K562 (cell line): ENCODE data around the gene NCAPG2. TPM values are rescaled to one million over a fixed set of nuclear protein-coding genes. Genes with fewer than 3 reads are reported as not detected.
A peak's percentile ranks its signal among the peaks of the same experiment; 100 is the strongest.

Experiments
- ADNP ChIP-seq: fragments of 200-800 bp; sonication (Bioruptor generic); IDR thresholded peaks from 2 replicates; pipeline ENCODE4 v1.6.1; 2016; ENCODE audit warnings: missing genetic modification characterization, missing compliant biosample characterization
- CCNT2 ChIP-seq: IDR thresholded peaks from 2 replicates; pipeline ENCODE4 v1.6.1; 2011; ENCODE audit warnings: borderline replicate concordance, low read depth, mild to moderate bottlenecking, moderate library complexity, mixed read lengths, low read length; ENCODE audit not compliant: insufficient read length; ENCODE audit errors: extremely low read depth
- CREB1 ChIP-seq, 2 experiments: sonication (generic) in 1 of 2; formaldehyde crosslinking in 1 of 2; IDR thresholded peaks; 2 replicates each; pipeline versions ENCODE4 v1.6.1 to v1.8.0; 2012 to 2022; ENCODE audit warnings: inconsistent platforms in 1 of 2, mild to moderate bottlenecking in 1 of 2, missing genetic modification reagents in 1 of 2, moderate library complexity in 1 of 2
- CREM ChIP-seq: IDR thresholded peaks from 2 replicates; pipeline ENCODE4 v1.6.1; 2014; ENCODE audit warnings: antibody characterized with exemption, low read depth
- CTBP1 ChIP-seq: fragments of 450-650 bp; IDR thresholded peaks from 2 replicates; pipeline ENCODE4 v1.6.1; 2016; ENCODE audit warnings: borderline replicate concordance
- CXXC5 ChIP-seq: fragments of 250-450 bp; sonication (Bioruptor Pico); IDR thresholded peaks from 2 replicates; pipeline ENCODE4 v1.8.0; 2022; ENCODE audit warnings: inconsistent platforms, mild to moderate bottlenecking, moderate library complexity
- HNRNPUL1 ChIP-seq: fragments of 200-400 bp; formaldehyde crosslinking; IDR thresholded peaks from 2 replicates; pipeline ENCODE4 v1.6.1; 2017; ENCODE audit warnings: low read length
- PCBP1 ChIP-seq: fragments of 200-400 bp; formaldehyde crosslinking; IDR thresholded peaks from 2 replicates; pipeline ENCODE4 v1.6.1; 2018; ENCODE audit warnings: mild to moderate bottlenecking, low read depth, low read length; ENCODE audit not compliant: poor library complexity, severe bottlenecking
- PRMT5 ChIP-seq: sonication (generic); formaldehyde crosslinking; IDR thresholded peaks from 2 replicates; pipeline ENCODE4 v1.5.0; 2020; ENCODE audit warnings: missing genetic modification reagents
- RB1 ChIP-seq: fragments of 450-650 bp; IDR thresholded peaks from 2 replicates; pipeline ENCODE4 v1.6.1; 2017; ENCODE audit warnings: low read depth, mild to moderate bottlenecking
- REST ChIP-seq, 2 experiments: fragments of 450-650 bp; formaldehyde crosslinking in 1 of 2; IDR thresholded peaks; 2 replicates each; pipeline versions ENCODE4 v1.4.0 to v1.6.1; 2014 to 2020; ENCODE audit warnings: mild to moderate bottlenecking in 2 of 2, borderline replicate concordance in 1 of 2, low read depth in 1 of 2
- SIN3A ChIP-seq, 2 experiments: fragments of 150-350 bp in 1 of 2; IDR thresholded peaks; 2 replicates each; pipeline ENCODE4 v1.6.1; 2011 to 2016; ENCODE audit warnings: borderline replicate concordance in 2 of 2, low read depth in 2 of 2, low read length in 2 of 2, mild to moderate bottlenecking in 2 of 2, moderate library complexity in 2 of 2; ENCODE audit not compliant: control insufficient read depth in 1 of 2
- SMAD4 ChIP-seq: fragments of 250-450 bp; sonication (Bioruptor Pico); conservative IDR thresholded peaks from 2 replicates; pipeline ENCODE4 v1.8.0; 2021; ENCODE audit warnings: inconsistent platforms, mild to moderate bottlenecking, moderate library complexity
- SRF ChIP-seq, 2 experiments: fragments of 250-450, 450-650 bp in 1 of 2; sonication (Bioruptor Pico) in 1 of 2; sonication (generic) in 1 of 2; formaldehyde crosslinking; IDR thresholded peaks; 2 replicates each; pipeline versions ENCODE4 v1.5.0 to v1.5.1; 2020 to 2022; ENCODE audit warnings: mild to moderate bottlenecking in 1 of 2, missing genetic modification reagents in 1 of 2
- ZBTB5 ChIP-seq: fragments of 450-650 bp; IDR thresholded peaks from 2 replicates; pipeline ENCODE4 v1.6.1; 2017; ENCODE audit warnings: antibody characterized with exemption
- ZNF274 ChIP-seq: IDR thresholded peaks from 2 replicates; pipeline ENCODE4 v1.6.1; 2011; ENCODE audit warnings: low read depth, mild to moderate bottlenecking, low read length, moderate library complexity, borderline replicate concordance
- polyA plus RNA-seq, 8 experiments: library from polyadenylated mRNA; depleted of rRNA in 4 of 8; stranded (reverse) in 5 of 8; unstranded in 3 of 8; fragments of >200 nt; fragmentation: Nextera tagmentation in 2 of 8; fragmentation: Illumina TruSeq in 1 of 8; extraction: Ambion mirVana in 2 of 8; extraction: Trizol in 1 of 8; gene quantifications; 2 replicates each; pipeline versions ENCODE4 v1.2.1 to v1.2.3, GENCODE V29; 2011 to 2014; ENCODE audit warnings: inconsistent platforms in 1 of 8, missing spikeins in 1 of 8
- total RNA-seq, 7 experiments: library from RNA; depleted of rRNA in 6 of 7; stranded (reverse); fragments of >200 nt in 6 of 7; fragmentation: Illumina TruSeq in 2 of 7; extraction: Trizol in 2 of 7; gene quantifications; 2 replicates each; pipeline versions ENCODE4 v1.2.1 to v1.2.3, GENCODE V29; 2011 to 2021; ENCODE audit warnings: low replicate concordance in 1 of 7

Gene NCAPG2
- total and polyA plus RNA-seq, 9 of the 15 experiments (the other 6 are each of a cell fraction or from before 2014, with no cell fraction given): 21.5 to 127 (median 86.1) TPM

- TF ChIP-seq SMAD4 (peak; percentile 56; the same call in 1 of the 2 replicates), SIN3A (IDR thresholded peaks at IDR 0.05; ENCODE audit: borderline replicate concordance in 2 of 2, control insufficient read depth in 1 of 2, low read depth in 2 of 2, low read length in 2 of 2) (peak in 1 of 2 experiments; percentile 90; a peak in 1 of 4 replicates), CTBP1 (peak; percentile 14; the same call in 1 of the 2 replicates), PRMT5 (CRISPR knock-in tag) (peak; percentile 78; the same call in 1 of the 2 replicates), SRF (CRISPR knock-in tag; IDR thresholded peaks at IDR 0.05) (no peak), ZBTB5 (no peak), ADNP (no peak), HNRNPUL1 (no peak), RB1 (peak; percentile 84), REST (IDR thresholded peaks at IDR 0.05; ENCODE audit: borderline replicate concordance) (peak; percentile 96), REST (CRISPR knock-in tag; IDR thresholded peaks at IDR 0.05; ENCODE audit: low read depth) (peak; percentile 98), ZNF274 (no peak), CXXC5 (peak; percentile 69), CREM (peak; percentile 53), CREB1 (IDR thresholded peaks at IDR 0.05) (peak; percentile 16; the same call in 1 of the 2 replicates), CREB1 (CRISPR knock-in tag; IDR thresholded peaks at IDR 0.05) (no peak), PCBP1 (peak; percentile 4), CCNT2 (peak; percentile 15)
Measured at GRCh38 chr7:158587162-158588084, 117.2 kb downstream of the NCAPG2 start, which contains the start of gene PTPRN2 (continued).
